Keratinocyte (primary cell): Measurements from ENCODE around the gene SLC25A34. TPM values are rescaled to one million over a fixed set of nuclear protein-coding genes. Genes with fewer than 3 reads are reported as not detected.
A peak's percentile ranks its signal among the peaks of the same experiment; 100 is the strongest.

ENCODE experiments used
- DNase-seq: peaks from one replicate; pipeline ENCODE4 v3.0.0-alpha.2; 2011; ENCODE audit warnings: low read depth, missing footprints, low spot score
- FAIRE-seq: peaks from 2 replicates; lab custom pipeline; 2011; peaks lifted over from hg19 to GRCh38; lab: Jason Lieb, UNC
- H2AFZ ChIP-seq: 2 replicates; pipeline ENCODE4 v1.6.0; 2012; ENCODE audit warnings: low read length, control low read depth, inconsistent platforms; ENCODE audit not compliant: control insufficient read depth
- H3K27ac ChIP-seq: 2 replicates; pipeline ENCODE4 v1.5.1; 2011; ENCODE audit warnings: low read length; ENCODE audit not compliant: control insufficient read depth, insufficient read depth
- H3K27me3 ChIP-seq: 3 replicates; pipeline ENCODE4 v1.6.0; 2011; ENCODE audit warnings: low read length; ENCODE audit not compliant: control insufficient read depth, insufficient read depth; ENCODE audit errors: extremely low read depth
- H3K36me3 ChIP-seq, 2 experiments: 2 replicates in 1 of 2; 3 replicates in 1 of 2; pipeline ENCODE4 v1.5.1; 2011; ENCODE audit warnings: low read length in 2 of 2, mild to moderate bottlenecking in 1 of 2; ENCODE audit not compliant: control insufficient read depth in 2 of 2, insufficient read depth in 2 of 2; ENCODE audit errors: extremely low read depth in 1 of 2
- H3K4me1 ChIP-seq: 3 replicates; pipeline ENCODE4 v1.5.1; 2011; ENCODE audit warnings: low read length; ENCODE audit not compliant: control insufficient read depth, insufficient read depth; ENCODE audit errors: extremely low read depth
- H3K4me2 ChIP-seq: 3 replicates; pipeline ENCODE4 v1.6.0; 2011; ENCODE audit warnings: low read depth, low read length; ENCODE audit not compliant: control insufficient read depth, insufficient read depth; ENCODE audit errors: extremely low read depth
- H3K4me3 ChIP-seq, 3 experiments: fragments of 200-600 bp in 1 of 3; sonication (generic) in 1 of 3; 2 replicates in 2 of 3; 3 replicates in 1 of 3; pipeline ENCODE4 v1.5.1; 2011 to 2016; ENCODE audit warnings: low read length in 3 of 3, mild to moderate bottlenecking in 3 of 3, control low read depth in 2 of 3, inconsistent platforms in 1 of 3, low read depth in 1 of 3, mixed read lengths in 1 of 3, mixed run types in 1 of 3, moderate library complexity in 1 of 3; ENCODE audit not compliant: control insufficient read depth in 2 of 3, insufficient read depth in 2 of 3; ENCODE audit errors: extremely low read depth in 1 of 3
- H3K79me2 ChIP-seq: 2 replicates; pipeline ENCODE4 v1.6.0; 2012; ENCODE audit warnings: low read length; ENCODE audit not compliant: control insufficient read depth, insufficient read depth
- H3K9ac ChIP-seq: 3 replicates; pipeline ENCODE4 v1.6.0; 2011; ENCODE audit warnings: low read length; ENCODE audit not compliant: control insufficient read depth, insufficient read depth; ENCODE audit errors: extremely low read depth
- H3K9me1 ChIP-seq: 3 replicates; pipeline ENCODE4 v1.6.0; 2011; ENCODE audit warnings: low read length; ENCODE audit not compliant: control insufficient read depth, insufficient read depth; ENCODE audit errors: extremely low read depth
- H3K9me3 ChIP-seq: 2 replicates; pipeline ENCODE4 v1.5.1; 2012; ENCODE audit warnings: low read depth, low read length; ENCODE audit not compliant: control insufficient read depth
- H4K20me1 ChIP-seq: 3 replicates; pipeline ENCODE4 v1.6.0; 2011; ENCODE audit warnings: low read length; ENCODE audit not compliant: control insufficient read depth, insufficient read depth; ENCODE audit errors: extremely low read depth
- EZH2 ChIP-seq: IDR thresholded peaks from one replicate; pipeline ENCODE4 v1.6.1; 2012; ENCODE audit warnings: inconsistent platforms, mild to moderate bottlenecking, low read length, moderate library complexity
- dilution Hi-C: fragments of 300-500 bp; cut with MboI; formaldehyde crosslinking; loops from one replicate; pipeline ENCODE4 v1.7.0; 2020; ENCODE audit warnings: low sequenced_read_pairs; ENCODE audit not compliant: extremely low pct_ligation_motif_present
- polyA plus RNA-seq, 5 experiments: library from polyadenylated mRNA; depleted of rRNA in 3 of 5; stranded (reverse) in 3 of 5; stranded (forward) in 1 of 5; unstranded in 1 of 5; fragments of >200 nt; gene quantifications; 1 replicate in 1 of 5; 2 replicates in 3 of 5; 3 replicates in 1 of 5; pipeline versions ENCODE4 v1.2.1 to v1.2.3, GENCODE V29; 2011 to 2012; ENCODE audit warnings: missing spikeins in 2 of 5, low read depth in 1 of 5, low replicate concordance in 1 of 5
- TF ChIP-seq, protein P1 (sequence below), 3 experiments: IDR thresholded peaks in 1 of 3; conservative IDR thresholded peaks in 1 of 3; optimal IDR thresholded peaks in 1 of 3; 2 replicates in 2 of 3; 3 replicates in 1 of 3; pipeline versions ENCODE3 to v1.5.1; 2011; ENCODE audit warnings: low read length in 3 of 3, mild to moderate bottlenecking in 3 of 3, moderate library complexity in 2 of 3, control low read depth in 1 of 3, inconsistent platforms in 1 of 3; ENCODE audit not compliant: insufficient read depth in 2 of 3; ENCODE audit errors: extremely low read depth in 1 of 3

SLC25A34 gene
- polyA plus RNA-seq, 1 donor (not counting 4 experiments of a cell fraction or from before 2014, with no cell fraction given): 0.46 TPM

DNA sequence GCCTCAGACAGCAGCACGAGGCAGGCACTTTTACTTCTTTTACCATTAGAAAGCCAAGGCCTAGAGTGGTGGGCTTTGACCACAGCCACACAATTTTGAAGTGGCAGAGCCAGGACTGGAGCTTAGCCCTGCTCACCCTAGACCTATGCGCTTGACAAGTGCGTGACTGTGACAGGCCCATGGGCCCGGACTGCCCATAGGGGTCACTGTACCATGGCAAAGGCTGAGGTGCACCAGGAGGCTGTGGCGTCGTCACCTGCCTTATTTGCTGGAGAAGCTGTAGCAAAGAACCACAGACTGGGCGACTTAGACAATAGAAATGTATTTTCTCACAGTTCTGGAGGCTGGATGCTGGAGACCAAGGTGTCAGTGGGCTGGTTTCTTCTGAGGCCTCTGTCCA is 3.7 kb downstream of the SLC25A34 start:
- DNase-seq (no peak), FAIRE-seq (no peak)
- no peak overlapping the region for H2AFZ ChIP-seq
- H3K36me3 ChIP-seq: peaks cover 0 to 7% of the 10 kb centered on the region in 2 experiments
- no peak overlapping the region for H3K27ac ChIP-seq
- H3K9ac ChIP-seq: no peak overlapping the region
- no peak overlapping the region for H3K4me3 ChIP-seq
- no peak for TF ChIP-seq EZH2
- TF ChIP-seq, protein P1, sequence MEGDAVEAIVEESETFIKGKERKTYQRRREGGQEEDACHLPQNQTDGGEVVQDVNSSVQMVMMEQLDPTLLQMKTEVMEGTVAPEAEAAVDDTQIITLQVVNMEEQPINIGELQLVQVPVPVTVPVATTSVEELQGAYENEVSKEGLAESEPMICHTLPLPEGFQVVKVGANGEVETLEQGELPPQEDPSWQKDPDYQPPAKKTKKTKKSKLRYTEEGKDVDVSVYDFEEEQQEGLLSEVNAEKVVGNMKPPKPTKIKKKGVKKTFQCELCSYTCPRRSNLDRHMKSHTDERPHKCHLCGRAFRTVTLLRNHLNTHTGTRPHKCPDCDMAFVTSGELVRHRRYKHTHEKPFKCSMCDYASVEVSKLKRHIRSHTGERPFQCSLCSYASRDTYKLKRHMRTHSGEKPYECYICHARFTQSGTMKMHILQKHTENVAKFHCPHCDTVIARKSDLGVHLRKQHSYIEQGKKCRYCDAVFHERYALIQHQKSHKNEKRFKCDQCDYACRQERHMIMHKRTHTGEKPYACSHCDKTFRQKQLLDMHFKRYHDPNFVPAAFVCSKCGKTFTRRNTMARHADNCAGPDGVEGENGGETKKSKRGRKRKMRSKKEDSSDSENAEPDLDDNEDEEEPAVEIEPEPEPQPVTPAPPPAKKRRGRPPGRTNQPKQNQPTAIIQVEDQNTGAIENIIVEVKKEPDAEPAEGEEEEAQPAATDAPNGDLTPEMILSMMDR (optimal IDR thresholded peaks at IDR 0.05 in 1 of 3, IDR thresholded peaks at IDR 0.05 in 1 of 3, conservative IDR thresholded peaks at IDR 0.05 in 1 of 3; ENCODE audit: extremely low read depth in 1 of 3, insufficient read depth in 2 of 3, low read length in 3 of 3): peak in 1 of 3 experiments; percentile 33
- H3K4me2 ChIP-seq: no peak overlapping the region
- H4K20me1 ChIP-seq: no peaks in the 10 kb centered on the region
- H3K79me2 ChIP-seq: no peaks in the 10 kb centered on the region
- dilution Hi-C loops: no loop called here
- no peaks in the 10 kb centered on the region for H3K9me3 ChIP-seq
- H3K4me1 ChIP-seq: peaks cover 15% of the 10 kb centered on the region
- no peaks in the 10 kb centered on the region for H3K27me3 ChIP-seq
- H3K9me1 ChIP-seq: no peaks in the 10 kb centered on the region

DNA sequence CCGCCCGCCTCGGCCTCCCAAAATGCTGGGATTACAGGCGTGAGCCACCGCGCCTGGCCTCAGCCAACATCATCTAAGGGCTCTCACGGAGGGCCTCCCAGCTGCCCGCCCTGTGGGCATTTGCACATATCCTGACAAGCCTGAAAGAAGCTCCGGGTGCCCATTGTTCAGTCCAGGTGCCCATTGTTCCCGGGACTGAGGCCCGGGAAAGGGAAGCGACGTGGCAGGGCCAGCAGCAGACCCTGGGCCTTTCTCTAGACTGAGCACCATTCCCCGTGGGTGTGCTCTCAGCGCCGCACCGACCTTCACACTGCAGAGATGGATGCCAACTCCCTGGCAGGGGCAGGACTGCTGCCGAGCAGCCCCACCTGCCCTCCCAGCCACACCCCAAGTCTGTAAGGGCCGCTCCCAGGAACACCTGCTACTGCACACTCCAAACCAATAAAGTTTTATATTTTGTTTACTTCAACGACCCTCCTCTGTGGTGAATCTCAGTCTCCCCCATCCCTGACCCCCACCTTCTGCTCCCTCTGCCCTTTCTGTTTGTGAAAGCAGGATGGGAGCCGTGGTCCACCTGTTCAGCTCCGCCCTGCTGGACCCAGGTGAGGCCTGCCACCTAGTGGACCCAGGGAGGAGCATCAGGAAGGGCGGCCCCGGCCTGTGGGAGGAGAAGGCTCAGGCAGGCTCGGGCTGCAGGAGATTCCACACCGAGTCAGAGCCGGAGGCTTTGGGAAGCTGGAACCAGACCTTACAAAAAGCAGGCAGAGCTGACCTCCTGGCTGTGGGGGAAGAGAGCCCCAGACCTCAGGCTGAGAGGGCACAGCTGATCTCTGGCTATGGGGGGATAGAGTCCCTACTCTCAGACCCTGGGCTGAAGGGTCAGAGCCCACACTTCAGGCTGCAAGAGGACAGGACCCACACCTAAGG is 5.1 kb downstream of the SLC25A34 start:
- H3K4me2 ChIP-seq: no peak overlapping the region
- H3K36me3 ChIP-seq: peaks cover 0 to 6% of the 10 kb centered on the region in 2 experiments
- no peak overlapping the region for H2AFZ ChIP-seq
- TF ChIP-seq, protein P1 (optimal IDR thresholded peaks at IDR 0.05 in 1 of 3, IDR thresholded peaks at IDR 0.05 in 1 of 3, conservative IDR thresholded peaks at IDR 0.05 in 1 of 3; ENCODE audit: extremely low read depth in 1 of 3, insufficient read depth in 2 of 3, low read length in 3 of 3): peak; percentile 91 to 98 (median 95)
- no peak for TF ChIP-seq EZH2
- no peaks in the 10 kb centered on the region for H3K27me3 ChIP-seq
- H3K27ac ChIP-seq: no peak overlapping the region
- H4K20me1 ChIP-seq: no peaks in the 10 kb centered on the region
- dilution Hi-C loops: no loop called here
- no peak for DNase-seq
- H3K79me2 ChIP-seq: no peaks in the 10 kb centered on the region
- no peak overlapping the region for H3K4me3 ChIP-seq
- H3K9me1 ChIP-seq: no peaks in the 10 kb centered on the region
- peaks cover 5% of the 10 kb centered on the region for H3K4me1 ChIP-seq
- FAIRE-seq: peak; percentile 58
- no peak overlapping the region for H3K9ac ChIP-seq
- no peaks in the 10 kb centered on the region for H3K9me3 ChIP-seq
